ENCODE measurements around the gene ACP5. TPM values are rescaled to one million over a fixed set of nuclear protein-coding genes. Genes with fewer than 3 reads are reported as not detected.

The ACP5 gene
- polyA plus RNA-seq, 1 donor from 2014 or later, result not detected

DNA sequence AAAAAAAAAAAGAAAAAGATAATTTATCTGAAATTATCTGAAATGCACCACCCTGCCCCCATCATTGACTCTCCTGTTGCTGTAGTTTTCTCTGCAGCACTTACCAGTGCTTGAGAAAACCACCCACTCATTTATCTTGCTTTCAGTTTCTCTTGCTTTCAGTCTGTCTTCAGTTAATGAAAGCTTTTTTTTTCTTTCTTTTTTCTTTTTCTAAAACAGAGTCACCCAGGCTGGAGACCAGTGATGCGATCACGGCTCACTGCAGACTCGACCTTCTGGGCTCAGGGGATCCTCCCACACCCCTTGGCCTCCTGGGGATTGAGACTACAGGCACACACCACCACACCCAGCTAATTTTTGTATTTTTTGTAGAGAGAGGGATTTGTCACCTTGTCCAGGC is 4.3 kb upstream of the ACP5 start:
- TF ChIP-seq, protein P1, sequence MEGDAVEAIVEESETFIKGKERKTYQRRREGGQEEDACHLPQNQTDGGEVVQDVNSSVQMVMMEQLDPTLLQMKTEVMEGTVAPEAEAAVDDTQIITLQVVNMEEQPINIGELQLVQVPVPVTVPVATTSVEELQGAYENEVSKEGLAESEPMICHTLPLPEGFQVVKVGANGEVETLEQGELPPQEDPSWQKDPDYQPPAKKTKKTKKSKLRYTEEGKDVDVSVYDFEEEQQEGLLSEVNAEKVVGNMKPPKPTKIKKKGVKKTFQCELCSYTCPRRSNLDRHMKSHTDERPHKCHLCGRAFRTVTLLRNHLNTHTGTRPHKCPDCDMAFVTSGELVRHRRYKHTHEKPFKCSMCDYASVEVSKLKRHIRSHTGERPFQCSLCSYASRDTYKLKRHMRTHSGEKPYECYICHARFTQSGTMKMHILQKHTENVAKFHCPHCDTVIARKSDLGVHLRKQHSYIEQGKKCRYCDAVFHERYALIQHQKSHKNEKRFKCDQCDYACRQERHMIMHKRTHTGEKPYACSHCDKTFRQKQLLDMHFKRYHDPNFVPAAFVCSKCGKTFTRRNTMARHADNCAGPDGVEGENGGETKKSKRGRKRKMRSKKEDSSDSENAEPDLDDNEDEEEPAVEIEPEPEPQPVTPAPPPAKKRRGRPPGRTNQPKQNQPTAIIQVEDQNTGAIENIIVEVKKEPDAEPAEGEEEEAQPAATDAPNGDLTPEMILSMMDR (IDR thresholded peaks at IDR 0.05; ENCODE audit: poor library complexity, severe bottlenecking), result no peak
- TF ChIP-seq SMC3 (conservative IDR thresholded peaks at IDR 0.05; ENCODE audit: poor library complexity) (no peak), EP300 (conservative IDR thresholded peaks at IDR 0.05; ENCODE audit: poor library complexity, severe bottlenecking) (no peak), EZH2 (IDR thresholded peaks at IDR 0.05; ENCODE audit: borderline replicate concordance, insufficient read depth, low read length, poor library complexity, severe bottlenecking) (no peak), TAF1 (IDR thresholded peaks at IDR 0.05; ENCODE audit: low read depth) (no peak), MXI1 (conservative IDR thresholded peaks at IDR 0.05; ENCODE audit: poor library complexity, severe bottlenecking) (no peak), POLR2AphosphoS5 (IDR thresholded peaks at IDR 0.05) (no peak), RAD21 (conservative IDR thresholded peaks at IDR 0.05) (no peak)
- TF ChIP-seq, protein P2, sequence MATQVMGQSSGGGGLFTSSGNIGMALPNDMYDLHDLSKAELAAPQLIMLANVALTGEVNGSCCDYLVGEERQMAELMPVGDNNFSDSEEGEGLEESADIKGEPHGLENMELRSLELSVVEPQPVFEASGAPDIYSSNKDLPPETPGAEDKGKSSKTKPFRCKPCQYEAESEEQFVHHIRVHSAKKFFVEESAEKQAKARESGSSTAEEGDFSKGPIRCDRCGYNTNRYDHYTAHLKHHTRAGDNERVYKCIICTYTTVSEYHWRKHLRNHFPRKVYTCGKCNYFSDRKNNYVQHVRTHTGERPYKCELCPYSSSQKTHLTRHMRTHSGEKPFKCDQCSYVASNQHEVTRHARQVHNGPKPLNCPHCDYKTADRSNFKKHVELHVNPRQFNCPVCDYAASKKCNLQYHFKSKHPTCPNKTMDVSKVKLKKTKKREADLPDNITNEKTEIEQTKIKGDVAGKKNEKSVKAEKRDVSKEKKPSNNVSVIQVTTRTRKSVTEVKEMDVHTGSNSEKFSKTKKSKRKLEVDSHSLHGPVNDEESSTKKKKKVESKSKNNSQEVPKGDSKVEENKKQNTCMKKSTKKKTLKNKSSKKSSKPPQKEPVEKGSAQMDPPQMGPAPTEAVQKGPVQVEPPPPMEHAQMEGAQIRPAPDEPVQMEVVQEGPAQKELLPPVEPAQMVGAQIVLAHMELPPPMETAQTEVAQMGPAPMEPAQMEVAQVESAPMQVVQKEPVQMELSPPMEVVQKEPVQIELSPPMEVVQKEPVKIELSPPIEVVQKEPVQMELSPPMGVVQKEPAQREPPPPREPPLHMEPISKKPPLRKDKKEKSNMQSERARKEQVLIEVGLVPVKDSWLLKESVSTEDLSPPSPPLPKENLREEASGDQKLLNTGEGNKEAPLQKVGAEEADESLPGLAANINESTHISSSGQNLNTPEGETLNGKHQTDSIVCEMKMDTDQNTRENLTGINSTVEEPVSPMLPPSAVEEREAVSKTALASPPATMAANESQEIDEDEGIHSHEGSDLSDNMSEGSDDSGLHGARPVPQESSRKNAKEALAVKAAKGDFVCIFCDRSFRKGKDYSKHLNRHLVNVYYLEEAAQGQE (IDR thresholded peaks at IDR 0.05; ENCODE audit: borderline replicate concordance), result no peak
- Histone ChIP-seq H4K20me1 (ENCODE audit: insufficient read depth) (no peaks in the 10 kb centered on the region), H3K9ac (ENCODE audit: low read length) (no peak overlapping the region), H3K9me3 (ENCODE audit: low read length) (no peaks in the 10 kb centered on the region), H2AFZ (ENCODE audit: low read depth, low read length) (no peak overlapping the region), H3K9me2 (ENCODE audit: insufficient read depth, low read length) (no peaks in the 10 kb centered on the region), H3K4me2 (ENCODE audit: low read length) (no peak overlapping the region), H3K4me3 (ENCODE audit: low read length) (no peak overlapping the region), H3K36me3 (ENCODE audit: insufficient read depth, low read length) (no peaks in the 10 kb centered on the region), H3F3A (ENCODE audit: insufficient read depth, low read length, poor library complexity, severe bottlenecking) (no peaks in the 10 kb centered on the region), H3K27me3 (ENCODE audit: insufficient read depth, low read depth, low read length) (no peaks in the 10 kb centered on the region), H3K79me2 (replicated peaks; ENCODE audit: insufficient read depth, low read length) (no peaks in the 10 kb centered on the region), H3K27ac (ENCODE audit: low read length) (no peak overlapping the region)

DNA sequence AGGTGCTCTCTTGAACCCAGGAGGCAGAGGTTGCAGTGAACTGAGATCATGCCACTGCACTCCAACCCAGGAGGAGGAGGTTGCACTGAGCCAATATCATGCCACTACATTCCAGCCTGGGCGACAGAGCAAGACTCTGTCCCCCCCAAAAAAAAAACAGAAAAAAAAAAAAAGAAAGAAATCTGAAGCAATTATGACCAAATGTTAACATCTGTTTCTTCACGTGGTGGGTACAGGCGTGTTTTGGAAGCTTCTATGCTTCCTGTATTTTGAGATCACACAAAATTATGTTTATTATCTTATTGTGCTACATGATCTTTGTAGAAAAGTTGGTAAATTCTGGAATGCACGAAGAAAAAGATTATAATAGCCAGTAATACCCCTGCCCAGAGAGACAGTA is 2.7 kb upstream of the ACP5 start:
- H3K9ac ChIP-seq (ENCODE audit: low read length), result no peak overlapping the region
- no peak overlapping the region for H3K4me2 ChIP-seq (ENCODE audit: low read length)
- H3K79me2 ChIP-seq (replicated peaks; ENCODE audit: insufficient read depth, low read length), result no peaks in the 10 kb centered on the region
- H3K27me3 ChIP-seq (ENCODE audit: insufficient read depth, low read depth, low read length), result no peaks in the 10 kb centered on the region
- no peaks in the 10 kb centered on the region for H4K20me1 ChIP-seq (ENCODE audit: insufficient read depth)
- H3K9me2 ChIP-seq (ENCODE audit: insufficient read depth, low read length), result no peaks in the 10 kb centered on the region
- TF ChIP-seq MXI1 (conservative IDR thresholded peaks at IDR 0.05; ENCODE audit: poor library complexity, severe bottlenecking) (no peak), TAF1 (IDR thresholded peaks at IDR 0.05; ENCODE audit: low read depth) (no peak), EP300 (conservative IDR thresholded peaks at IDR 0.05; ENCODE audit: poor library complexity, severe bottlenecking) (no peak), POLR2AphosphoS5 (IDR thresholded peaks at IDR 0.05) (no peak), EZH2 (IDR thresholded peaks at IDR 0.05; ENCODE audit: borderline replicate concordance, insufficient read depth, low read length, poor library complexity, severe bottlenecking) (no peak), SMC3 (conservative IDR thresholded peaks at IDR 0.05; ENCODE audit: poor library complexity) (no peak), RAD21 (conservative IDR thresholded peaks at IDR 0.05) (no peak)
- TF ChIP-seq, protein P1 (IDR thresholded peaks at IDR 0.05; ENCODE audit: poor library complexity, severe bottlenecking), result no peak
- TF ChIP-seq, protein P2 (IDR thresholded peaks at IDR 0.05; ENCODE audit: borderline replicate concordance), result no peak
- no peaks in the 10 kb centered on the region for H3K36me3 ChIP-seq (ENCODE audit: insufficient read depth, low read length)
- no peak overlapping the region for H3K27ac ChIP-seq (ENCODE audit: low read length)
- no peaks in the 10 kb centered on the region for H3F3A ChIP-seq (ENCODE audit: insufficient read depth, low read length, poor library complexity, severe bottlenecking)
- H3K4me3 ChIP-seq (ENCODE audit: low read length), result no peak overlapping the region
- H2AFZ ChIP-seq (ENCODE audit: low read depth, low read length), result no peak overlapping the region
- no peaks in the 10 kb centered on the region for H3K9me3 ChIP-seq (ENCODE audit: low read length)
